GM23338 (cell line): ENCODE results near the gene TANGO6. TPM values are rescaled to one million over a fixed set of nuclear protein-coding genes. Genes with fewer than 3 reads are reported as not detected.

Experiments used
- ATAC-seq: fragments of 200-7000 bp; cut with Tn5 transposase; 3 replicates; pipeline ENCODE4 v1.9.1; 2020
- DNase-seq: peaks from one replicate; pipeline ENCODE4 v3.0.0-alpha.2; 2015; ENCODE audit warnings: low spot score
- H2AFZ ChIP-seq: fragments of 200-600 bp; sonication (generic); 2 replicates; pipeline ENCODE4 v1.8.0; 2016; ENCODE audit warnings: antibody characterized with exemption, mild to moderate bottlenecking, moderate library complexity
- H3F3A ChIP-seq: fragments of 200-600 bp; sonication (generic); replicated peaks from 2 replicates; pipeline ENCODE4 v1.8.0; 2017; ENCODE audit warnings: antibody characterized with exemption, mixed run types, low read depth
- H3K27ac ChIP-seq: fragments of 200-600 bp; sonication (generic); 2 replicates; pipeline ENCODE4 v1.6.1; 2016; ENCODE audit warnings: low read depth
- H3K27me3 ChIP-seq: fragments of 200-600 bp; sonication (generic); 2 replicates; pipeline ENCODE4 v1.8.0; 2016; ENCODE audit warnings: mild to moderate bottlenecking, mixed run types, moderate library complexity; ENCODE audit not compliant: insufficient read depth
- H3K36me3 ChIP-seq: fragments of 200-600 bp; sonication (generic); 2 replicates; pipeline ENCODE4 v1.8.0; 2016; ENCODE audit warnings: mild to moderate bottlenecking; ENCODE audit not compliant: insufficient read depth
- H3K4me1 ChIP-seq: fragments of 200-600 bp; sonication (generic); 2 replicates; pipeline ENCODE4 v1.8.0; 2016; ENCODE audit warnings: mild to moderate bottlenecking, moderate library complexity; ENCODE audit not compliant: insufficient read depth
- H3K4me2 ChIP-seq: fragments of 200-600 bp; sonication (generic); 2 replicates; pipeline ENCODE4 v1.7.1; 2017; ENCODE audit warnings: mixed run types
- H3K4me3 ChIP-seq: fragments of 200-600 bp; sonication (generic); 2 replicates; pipeline ENCODE4 v1.6.1; 2016; ENCODE audit warnings: mixed run types
- H3K79me2 ChIP-seq: fragments of 200-600 bp; sonication (generic); replicated peaks from 2 replicates; pipeline ENCODE4 v1.8.0; 2017; ENCODE audit warnings: mild to moderate bottlenecking; ENCODE audit not compliant: insufficient read depth
- H3K9me2 ChIP-seq: fragments of 200-600 bp; sonication (generic); 2 replicates; pipeline ENCODE4 v1.8.0; 2017; ENCODE audit not compliant: insufficient read depth
- H4K20me1 ChIP-seq: fragments of 200-600 bp; sonication (generic); replicated peaks from 2 replicates; pipeline ENCODE4 v1.8.0; 2017; ENCODE audit warnings: mild to moderate bottlenecking; ENCODE audit not compliant: insufficient read depth
- H3K27ac Mint-ChIP-seq: 2 replicates; pipeline ENCODE4 v1.8.0; 2020; ENCODE audit warnings: inconsistent platforms, mild to moderate bottlenecking, moderate library complexity, mixed read lengths
- H3K27me3 Mint-ChIP-seq: 3 replicates; pipeline ENCODE4 v1.8.0; 2022; ENCODE audit warnings: low read depth, mild to moderate bottlenecking, moderate library complexity, mixed read lengths, inconsistent platforms; ENCODE audit not compliant: insufficient read depth, poor library complexity
- H3K36me3 Mint-ChIP-seq: 3 replicates; pipeline ENCODE4 v1.8.0; 2021; ENCODE audit warnings: low read depth, mild to moderate bottlenecking, inconsistent platforms, moderate library complexity, mixed read lengths
- H3K4me1 Mint-ChIP-seq: 3 replicates; pipeline ENCODE4 v1.8.0; 2020; ENCODE audit warnings: mild to moderate bottlenecking, inconsistent platforms, mixed read lengths
- H3K4me3 Mint-ChIP-seq: 3 replicates; pipeline ENCODE4 v1.8.0; 2021; ENCODE audit warnings: moderate library complexity, mild to moderate bottlenecking, inconsistent platforms, mixed read lengths
- H3K9me3 Mint-ChIP-seq: 3 replicates; pipeline ENCODE4 v1.8.0; 2020; ENCODE audit warnings: moderate library complexity, mild to moderate bottlenecking, inconsistent platforms, mixed read lengths
- EZH2phosphoT487 ChIP-seq: fragments of 200-600 bp; sonication (generic); IDR thresholded peaks from one replicate; pipeline ENCODE4 v1.8.1; 2018; ENCODE audit warnings: antibody characterized with exemption; ENCODE audit not compliant: unreplicated experiment
- ZNF114 ChIP-seq: fragments of 250-450 bp; sonication (Bioruptor Pico); IDR thresholded peaks from 2 replicates; pipeline ENCODE4 v1.5.0; 2020; ENCODE audit warnings: mild to moderate bottlenecking, moderate library complexity
- polyA plus RNA-seq: library from polyadenylated mRNA; unstranded; fragments of >200 nt; fragmentation: Nextera tagmentation; extraction: Ambion mirVana; gene quantifications from 2 replicates; pipeline ENCODE4 v1.2.1, GENCODE V29; 2016
- total RNA-seq: library from RNA; depleted of rRNA; stranded (reverse); fragments of >200 nt; shearing (Covaris generic); gene quantifications from 2 replicates; pipeline ENCODE4 v1.2.3, GENCODE V29; 2014
- TF ChIP-seq, protein P1 (sequence below), 2 experiments: fragments of 200-600 bp in 1 of 2; sonication (generic) in 1 of 2; conservative IDR thresholded peaks; 2 replicates each; pipeline versions ENCODE4 v1.5.1 to v1.6.1; 2016 to 2017; ENCODE audit warnings: antibody characterized with exemption in 2 of 2, low read depth in 2 of 2, mild to moderate bottlenecking in 2 of 2, moderate library complexity in 1 of 2
- TF ChIP-seq, protein P2 (sequence below): fragments of 250-450 bp; sonication (Bioruptor Pico); IDR thresholded peaks from 2 replicates; pipeline ENCODE4 v1.5.0; 2020; ENCODE audit warnings: mild to moderate bottlenecking, moderate library complexity

TANGO6 gene
- total and polyA plus RNA-seq, 2 experiments from 2014 or later, result 7.2 to 23.2 TPM

DNA sequence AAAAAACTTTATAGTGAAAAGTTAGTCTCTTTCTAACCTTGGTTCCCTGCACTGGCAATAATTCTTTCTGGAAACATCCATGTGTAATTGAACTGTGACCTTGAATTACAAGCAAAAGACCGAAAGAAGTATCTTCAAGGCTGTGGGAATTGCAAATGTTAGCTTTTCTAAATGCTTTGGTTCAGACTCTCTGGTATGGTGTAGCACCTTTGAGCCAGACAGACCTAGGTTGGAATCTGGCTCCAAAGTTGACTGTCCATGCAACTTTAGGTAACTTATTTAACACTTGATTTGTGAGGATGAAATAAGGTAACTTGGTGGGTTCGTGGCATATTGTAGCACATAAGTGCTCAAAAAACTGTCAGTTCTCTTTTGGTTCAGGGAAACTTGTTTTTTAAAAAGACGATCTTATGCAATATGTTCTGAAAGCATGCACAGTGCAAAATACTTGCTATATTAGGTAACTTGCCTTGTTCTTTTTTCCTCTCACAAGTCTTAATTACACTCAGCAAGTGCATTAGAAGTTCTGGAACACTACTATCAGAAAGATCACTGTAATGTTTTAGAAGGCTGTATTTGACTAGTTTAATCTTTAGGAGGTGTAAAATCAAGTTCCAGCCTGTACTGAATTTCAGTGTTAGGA lies 46.3 kb downstream of the TANGO6 start:
- H3F3A ChIP-seq, result 0 out of 2 replicates have a peak, but pooled peaks cover 4% of the 10 kb centered on the region
- ATAC-seq (no peak), DNase-seq (no peak)
- Mint-ChIP-seq H3K27ac (no peak overlapping the region), H3K9me3 (no peaks in the 10 kb centered on the region), H3K4me3 (no peak overlapping the region), H3K27me3 (peaks cover 3% of the 10 kb centered on the region), H3K36me3 (no peaks in the 10 kb centered on the region), H3K4me1 (peaks cover 9% of the 10 kb centered on the region; the same call in 2 of the 3 replicates)
- TF ChIP-seq ZNF114 (CRISPR knock-in tag) (no peak), EZH2phosphoT487 (no peak)
- TF ChIP-seq, protein P1, sequence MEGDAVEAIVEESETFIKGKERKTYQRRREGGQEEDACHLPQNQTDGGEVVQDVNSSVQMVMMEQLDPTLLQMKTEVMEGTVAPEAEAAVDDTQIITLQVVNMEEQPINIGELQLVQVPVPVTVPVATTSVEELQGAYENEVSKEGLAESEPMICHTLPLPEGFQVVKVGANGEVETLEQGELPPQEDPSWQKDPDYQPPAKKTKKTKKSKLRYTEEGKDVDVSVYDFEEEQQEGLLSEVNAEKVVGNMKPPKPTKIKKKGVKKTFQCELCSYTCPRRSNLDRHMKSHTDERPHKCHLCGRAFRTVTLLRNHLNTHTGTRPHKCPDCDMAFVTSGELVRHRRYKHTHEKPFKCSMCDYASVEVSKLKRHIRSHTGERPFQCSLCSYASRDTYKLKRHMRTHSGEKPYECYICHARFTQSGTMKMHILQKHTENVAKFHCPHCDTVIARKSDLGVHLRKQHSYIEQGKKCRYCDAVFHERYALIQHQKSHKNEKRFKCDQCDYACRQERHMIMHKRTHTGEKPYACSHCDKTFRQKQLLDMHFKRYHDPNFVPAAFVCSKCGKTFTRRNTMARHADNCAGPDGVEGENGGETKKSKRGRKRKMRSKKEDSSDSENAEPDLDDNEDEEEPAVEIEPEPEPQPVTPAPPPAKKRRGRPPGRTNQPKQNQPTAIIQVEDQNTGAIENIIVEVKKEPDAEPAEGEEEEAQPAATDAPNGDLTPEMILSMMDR (conservative IDR thresholded peaks at IDR 0.05; ENCODE audit: low read depth in 2 of 2), result no peak
- TF ChIP-seq, protein P2, sequence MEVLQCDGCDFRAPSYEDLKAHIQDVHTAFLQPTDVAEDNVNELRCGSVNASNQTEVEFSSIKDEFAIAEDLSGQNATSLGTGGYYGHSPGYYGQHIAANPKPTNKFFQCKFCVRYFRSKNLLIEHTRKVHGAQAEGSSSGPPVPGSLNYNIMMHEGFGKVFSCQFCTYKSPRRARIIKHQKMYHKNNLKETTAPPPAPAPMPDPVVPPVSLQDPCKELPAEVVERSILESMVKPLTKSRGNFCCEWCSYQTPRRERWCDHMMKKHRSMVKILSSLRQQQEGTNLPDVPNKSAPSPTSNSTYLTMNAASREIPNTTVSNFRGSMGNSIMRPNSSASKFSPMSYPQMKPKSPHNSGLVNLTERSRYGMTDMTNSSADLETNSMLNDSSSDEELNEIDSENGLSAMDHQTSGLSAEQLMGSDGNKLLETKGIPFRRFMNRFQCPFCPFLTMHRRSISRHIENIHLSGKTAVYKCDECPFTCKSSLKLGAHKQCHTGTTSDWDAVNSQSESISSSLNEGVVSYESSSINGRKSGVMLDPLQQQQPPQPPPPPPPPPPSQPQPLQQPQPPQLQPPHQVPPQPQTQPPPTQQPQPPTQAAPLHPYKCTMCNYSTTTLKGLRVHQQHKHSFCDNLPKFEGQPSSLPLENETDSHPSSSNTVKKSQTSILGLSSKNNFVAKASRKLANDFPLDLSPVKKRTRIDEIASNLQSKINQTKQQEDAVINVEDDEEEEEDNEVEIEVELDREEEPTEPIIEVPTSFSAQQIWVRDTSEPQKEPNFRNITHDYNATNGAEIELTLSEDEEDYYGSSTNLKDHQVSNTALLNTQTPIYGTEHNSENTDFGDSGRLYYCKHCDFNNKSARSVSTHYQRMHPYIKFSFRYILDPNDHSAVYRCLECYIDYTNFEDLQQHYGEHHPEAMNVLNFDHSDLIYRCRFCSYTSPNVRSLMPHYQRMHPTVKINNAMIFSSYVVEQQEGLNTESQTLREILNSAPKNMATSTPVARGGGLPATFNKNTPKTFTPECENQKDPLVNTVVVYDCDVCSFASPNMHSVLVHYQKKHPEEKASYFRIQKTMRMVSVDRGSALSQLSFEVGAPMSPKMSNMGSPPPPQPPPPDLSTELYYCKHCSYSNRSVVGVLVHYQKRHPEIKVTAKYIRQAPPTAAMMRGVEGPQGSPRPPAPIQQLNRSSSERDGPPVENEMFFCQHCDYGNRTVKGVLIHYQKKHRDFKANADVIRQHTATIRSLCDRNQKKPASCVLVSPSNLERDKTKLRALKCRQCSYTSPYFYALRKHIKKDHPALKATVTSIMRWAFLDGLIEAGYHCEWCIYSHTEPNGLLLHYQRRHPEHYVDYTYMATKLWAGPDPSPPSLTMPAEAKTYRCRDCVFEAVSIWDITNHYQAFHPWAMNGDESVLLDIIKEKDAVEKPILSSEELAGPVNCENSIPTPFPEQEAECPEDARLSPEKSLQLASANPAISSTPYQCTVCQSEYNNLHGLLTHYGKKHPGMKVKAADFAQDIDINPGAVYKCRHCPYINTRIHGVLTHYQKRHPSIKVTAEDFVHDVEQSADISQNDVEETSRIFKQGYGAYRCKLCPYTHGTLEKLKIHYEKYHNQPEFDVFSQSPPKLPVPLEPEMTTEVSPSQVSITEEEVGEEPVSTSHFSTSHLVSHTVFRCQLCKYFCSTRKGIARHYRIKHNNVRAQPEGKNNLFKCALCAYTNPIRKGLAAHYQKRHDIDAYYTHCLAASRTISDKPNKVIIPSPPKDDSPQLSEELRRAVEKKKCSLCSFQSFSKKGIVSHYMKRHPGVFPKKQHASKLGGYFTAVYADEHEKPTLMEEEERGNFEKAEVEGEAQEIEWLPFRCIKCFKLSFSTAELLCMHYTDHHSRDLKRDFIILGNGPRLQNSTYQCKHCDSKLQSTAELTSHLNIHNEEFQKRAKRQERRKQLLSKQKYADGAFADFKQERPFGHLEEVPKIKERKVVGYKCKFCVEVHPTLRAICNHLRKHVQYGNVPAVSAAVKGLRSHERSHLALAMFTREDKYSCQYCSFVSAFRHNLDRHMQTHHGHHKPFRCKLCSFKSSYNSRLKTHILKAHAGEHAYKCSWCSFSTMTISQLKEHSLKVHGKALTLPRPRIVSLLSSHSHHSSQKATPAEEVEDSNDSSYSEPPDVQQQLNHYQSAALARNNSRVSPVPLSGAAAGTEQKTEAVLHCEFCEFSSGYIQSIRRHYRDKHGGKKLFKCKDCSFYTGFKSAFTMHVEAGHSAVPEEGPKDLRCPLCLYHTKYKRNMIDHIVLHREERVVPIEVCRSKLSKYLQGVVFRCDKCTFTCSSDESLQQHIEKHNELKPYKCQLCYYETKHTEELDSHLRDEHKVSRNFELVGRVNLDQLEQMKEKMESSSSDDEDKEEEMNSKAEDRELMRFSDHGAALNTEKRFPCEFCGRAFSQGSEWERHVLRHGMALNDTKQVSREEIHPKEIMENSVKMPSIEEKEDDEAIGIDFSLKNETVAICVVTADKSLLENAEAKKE (CRISPR knock-in tag), result no peak
- H3K9me2 ChIP-seq, result no peaks in the 10 kb centered on the region
- no peaks in the 10 kb centered on the region for H3K36me3 ChIP-seq
- no peak overlapping the region for H3K4me3 ChIP-seq
- H4K20me1 ChIP-seq, result no peaks in the 10 kb centered on the region
- no peaks in the 10 kb centered on the region for H3K27me3 ChIP-seq
- H3K4me2 ChIP-seq, result no peak overlapping the region
- 0 out of 2 replicates have a peak, but pooled peaks cover 5% of the 10 kb centered on the region for H3K4me1 ChIP-seq
- no peak overlapping the region for H2AFZ ChIP-seq
- peak overlapping the region; percentile 70; the same call in 1 of the 2 replicates for H3K27ac ChIP-seq
- no peaks in the 10 kb centered on the region for H3K79me2 ChIP-seq
